Liver (tissue), 9 donors: ENCODE data around the gene LRRC26. TPM values are rescaled to one million over a fixed set of nuclear protein-coding genes. Genes with fewer than 3 reads are reported as not detected.

Source experiments
- DNase-seq: peaks from one replicate; pipeline ENCODE4 v3.0.0-alpha.2; 2017; ENCODE audit warnings: low spot score
- H3K27ac ChIP-seq, 2 donors: one replicate each; pipeline ENCODE4 v1.7.0; 2013; ENCODE audit warnings: inconsistent platforms in 2 of 2, low read length in 2 of 2, control low read depth in 1 of 2, low read depth in 1 of 2, mild to moderate bottlenecking in 1 of 2
- H3K27me3 ChIP-seq, 4 donors: one replicate each; pipeline versions ENCODE4 v1.6.1 to v1.7.0; 2013; ENCODE audit warnings: low read length in 3 of 4, inconsistent platforms in 1 of 4, mild to moderate bottlenecking in 1 of 4, moderate library complexity in 1 of 4; ENCODE audit not compliant: control insufficient read depth in 4 of 4, insufficient read depth in 4 of 4
- H3K36me3 ChIP-seq, 4 donors: one replicate each; pipeline versions ENCODE4 v1.6.1 to v1.7.0; 2013; ENCODE audit warnings: low read length in 3 of 4, mild to moderate bottlenecking in 3 of 4, low read depth in 1 of 4, moderate library complexity in 1 of 4; ENCODE audit not compliant: control insufficient read depth in 4 of 4, insufficient read depth in 3 of 4
- H3K4me1 ChIP-seq, 4 donors: one replicate each; pipeline versions ENCODE4 v1.6.1 to v1.7.0; 2013; ENCODE audit warnings: low read length in 3 of 4, mild to moderate bottlenecking in 3 of 4, moderate library complexity in 1 of 4; ENCODE audit not compliant: control insufficient read depth in 4 of 4, insufficient read depth in 4 of 4
- H3K4me3 ChIP-seq, 3 donors: one replicate each; pipeline versions ENCODE4 v1.6.1 to v1.7.0; 2013; ENCODE audit warnings: low read length in 3 of 3, control low read depth in 1 of 3, low read depth in 1 of 3, mild to moderate bottlenecking in 1 of 3
- H3K9ac ChIP-seq, 2 donors: one replicate each; pipeline ENCODE4 v1.7.0; 2013; ENCODE audit warnings: low read length in 2 of 2, mild to moderate bottlenecking in 2 of 2, moderate library complexity in 2 of 2, control low read depth in 1 of 2, low read depth in 1 of 2
- H3K9me3 ChIP-seq, 4 donors: one replicate each; pipeline versions ENCODE4 v1.6.1 to v1.7.0; 2013; ENCODE audit warnings: low read length in 3 of 4; ENCODE audit not compliant: control insufficient read depth in 4 of 4
- EGR1 ChIP-seq, 2 donors: IDR thresholded peaks; 2 replicates each; pipeline ENCODE4 v1.6.1; 2016 to 2018; ENCODE audit warnings: antibody characterized with exemption in 2 of 2, low read depth in 2 of 2
- FOXA1 ChIP-seq: IDR thresholded peaks from 2 replicates; pipeline ENCODE4 v1.6.1; 2016; ENCODE audit warnings: antibody characterized with exemption
- GABPA ChIP-seq, 2 donors: IDR thresholded peaks in 1 of 2; conservative IDR thresholded peaks in 1 of 2; 2 replicates each; pipeline ENCODE4 v1.6.1; 2016; ENCODE audit warnings: antibody characterized with exemption in 2 of 2, mild to moderate bottlenecking in 1 of 2, moderate library complexity in 1 of 2
- HNF4A ChIP-seq, 2 donors: conservative IDR thresholded peaks; 2 replicates each; pipeline ENCODE4 v1.6.1; 2016; ENCODE audit warnings: antibody characterized with exemption in 2 of 2, mild to moderate bottlenecking in 2 of 2
- HNF4G ChIP-seq: IDR thresholded peaks from 2 replicates; pipeline ENCODE4 v1.6.1; 2016; ENCODE audit warnings: antibody characterized with exemption
- JUND ChIP-seq, 2 donors: IDR thresholded peaks; 2 replicates each; pipeline ENCODE4 v1.6.1; 2016; ENCODE audit warnings: antibody characterized with exemption in 2 of 2
- NR2F2 ChIP-seq: IDR thresholded peaks from 2 replicates; pipeline ENCODE4 v1.6.1; 2016; ENCODE audit warnings: antibody characterized with exemption
- RAD21 ChIP-seq, 2 donors: IDR thresholded peaks; 2 replicates each; pipeline ENCODE4 v1.6.1; 2016; ENCODE audit warnings: antibody characterized with exemption in 2 of 2, mild to moderate bottlenecking in 2 of 2
- RXRA ChIP-seq, 2 donors: IDR thresholded peaks; 2 replicates each; pipeline ENCODE4 v1.6.1; 2017 to 2018; ENCODE audit warnings: antibody characterized with exemption in 2 of 2, mild to moderate bottlenecking in 1 of 2
- SP1 ChIP-seq: IDR thresholded peaks from 2 replicates; pipeline ENCODE4 v1.6.1; 2018; ENCODE audit warnings: antibody characterized with exemption, mild to moderate bottlenecking
- TAF1 ChIP-seq: conservative IDR thresholded peaks from 2 replicates; pipeline ENCODE4 v1.6.1; 2016; ENCODE audit warnings: antibody characterized with exemption, mild to moderate bottlenecking
- YY1 ChIP-seq: IDR thresholded peaks from 2 replicates; pipeline ENCODE4 v1.6.1; 2016; ENCODE audit warnings: antibody characterized with exemption, mild to moderate bottlenecking
- WGBS: extraction: QIAGEN DNeasy Blood & Tissue Kit; methylation state at CpG from one replicate; pipeline ENCODE4 v1.1.7; 2013; 5-methylcytosine and 5-hydroxymethylcytosine counted together
- polyA plus RNA-seq, 2 donors: library from polyadenylated mRNA; stranded (reverse) in 1 of 2; unstranded in 1 of 2; fragments of 200-250 nt in 1 of 2; fragments of >200 nt in 1 of 2; fragmentation: Nextera tagmentation in 1 of 2; extraction: Ambion mirVana in 1 of 2; gene quantifications; one replicate each; pipeline versions ENCODE4 v1.2.1 to v1.2.3, GENCODE V29; 2013 to 2015
- total RNA-seq, 2 donors: library from RNA; depleted of rRNA; stranded (reverse); fragments of >200 nt; gene quantifications; one replicate each; pipeline ENCODE4 v1.2.3, GENCODE V29; 2014
- TF ChIP-seq, protein P1 (sequence below): fragments of 150-350 bp; IDR thresholded peaks from 2 replicates; pipeline ENCODE4 v1.5.1; 2017; ENCODE audit warnings: improper control_type of control experiment, low read depth, low read length; ENCODE audit not compliant: missing input control
- TF ChIP-seq, protein P2 (sequence below): IDR thresholded peaks from 2 replicates; pipeline ENCODE4 v1.6.1; 2016; ENCODE audit warnings: antibody characterized with exemption, mild to moderate bottlenecking
- donor health status: healthy.
- donor health status: healthy.
- donor health status: healthy.
- donor health status: healthy.
- donor health status: healthy.

Gene LRRC26, protein sequence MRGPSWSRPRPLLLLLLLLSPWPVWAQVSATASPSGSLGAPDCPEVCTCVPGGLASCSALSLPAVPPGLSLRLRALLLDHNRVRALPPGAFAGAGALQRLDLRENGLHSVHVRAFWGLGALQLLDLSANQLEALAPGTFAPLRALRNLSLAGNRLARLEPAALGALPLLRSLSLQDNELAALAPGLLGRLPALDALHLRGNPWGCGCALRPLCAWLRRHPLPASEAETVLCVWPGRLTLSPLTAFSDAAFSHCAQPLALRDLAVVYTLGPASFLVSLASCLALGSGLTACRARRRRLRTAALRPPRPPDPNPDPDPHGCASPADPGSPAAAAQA
- total RNA-seq, result under 1 TPM in 1 of 2 donors, not detected in 1; 0.17 TPM
- polyA plus RNA-seq, result under 1 TPM in 1 of 2 donors, not detected in 1; 0.09 TPM

DNA sequence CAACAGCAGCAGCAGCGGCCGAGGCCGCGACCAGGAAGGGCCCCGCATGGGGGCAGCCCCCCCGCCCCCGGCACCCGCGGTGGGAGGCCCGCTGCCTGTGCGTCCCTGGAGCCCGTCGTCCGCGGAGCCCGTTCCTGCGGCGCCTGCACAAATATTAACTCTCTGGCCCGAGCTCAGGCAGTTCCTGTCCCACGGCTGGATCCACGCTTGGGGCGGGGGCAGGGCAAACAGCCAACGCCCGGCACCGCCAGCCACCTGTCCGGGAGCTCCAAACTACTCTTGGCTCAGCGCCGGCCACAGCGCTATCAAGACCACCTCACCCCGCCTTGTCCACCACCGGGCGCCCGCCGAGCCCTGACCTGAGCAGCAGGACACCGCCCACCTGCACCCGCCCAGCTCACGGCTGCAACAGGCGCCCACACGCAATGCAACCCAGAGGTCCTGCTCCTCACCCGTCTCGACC, at the start of gene LRRC26:
Gene LRRC26 (minus strand): TSS at position 156 of the 463 bp plus-strand sequence. CDS start 108 bp downstream, at position 48.
- no peak for TF ChIP-seq GABPA (IDR thresholded peaks at IDR 0.05 in 1 of 2, conservative IDR thresholded peaks at IDR 0.05 in 1 of 2)
- peak within 1 kb of the TSS in 2 of 3 donors; percentile 33 to 42 for H3K4me3 ChIP-seq
- H3K36me3 ChIP-seq, result no peaks in the 10 kb centered on the region
- peaks cover 18 to 24% (median 19%) of the 10 kb centered on the region in 4 donors for H3K4me1 ChIP-seq
- peaks cover 5 to 22% (median 11%) of the 10 kb centered on the region in 4 donors for H3K27me3 ChIP-seq
- H3K9me3 ChIP-seq, result no peaks in the 10 kb centered on the region
- no peak for DNase-seq
- H3K27ac ChIP-seq, result no peak within 1 kb of the TSS
- WGBS, result 7% methylated on average over 41 of the region's 41 CpGs
- no peak within 1 kb of the TSS for H3K9ac ChIP-seq

DNA sequence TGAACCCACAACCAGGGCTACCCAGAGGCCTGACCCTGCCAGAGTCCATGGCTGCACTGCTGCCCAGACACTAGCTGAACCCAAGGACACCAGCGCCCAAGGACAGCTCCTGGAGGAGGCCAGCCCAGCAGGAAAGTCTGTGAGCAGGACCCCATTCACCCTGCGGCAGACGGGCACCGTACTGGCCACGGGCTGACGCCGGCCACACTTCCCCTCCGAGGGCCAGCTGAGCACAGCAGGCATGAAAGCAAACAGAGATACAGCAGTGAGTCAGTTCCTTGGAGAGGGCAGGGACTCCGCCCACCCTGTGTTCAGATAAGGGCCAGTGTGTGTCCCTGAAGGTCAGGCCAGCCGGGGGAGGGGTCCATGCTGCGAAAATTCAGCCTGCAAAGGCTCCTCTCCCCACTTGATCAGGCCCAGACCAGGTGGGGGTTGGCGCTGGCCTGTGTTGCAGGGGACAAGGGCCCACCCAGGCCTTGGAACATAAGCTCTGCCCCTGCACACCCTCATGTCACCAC, 49.0 kb upstream of the LRRC26 start:
- no peaks in the 10 kb centered on the region for H3K9me3 ChIP-seq
- H3K27ac ChIP-seq, result no peak overlapping the region
- no peaks in the 10 kb centered on the region for H3K27me3 ChIP-seq
- H3K4me1 ChIP-seq, result peaks cover 6 to 26% (median 14%) of the 10 kb centered on the region in 4 donors
- H3K9ac ChIP-seq, result no peak overlapping the region
- H3K36me3 ChIP-seq, result peaks cover 0 to 5% (median under 1%) of the 10 kb centered on the region in 4 donors
- no peak for TF ChIP-seq JUND (IDR thresholded peaks at IDR 0.05)
- no peak for TF ChIP-seq YY1
- no peak for TF ChIP-seq SP1
- no peak for TF ChIP-seq HNF4G
- TF ChIP-seq HNF4A (conservative IDR thresholded peaks at IDR 0.05), result no peak
- TF ChIP-seq, protein P1, sequence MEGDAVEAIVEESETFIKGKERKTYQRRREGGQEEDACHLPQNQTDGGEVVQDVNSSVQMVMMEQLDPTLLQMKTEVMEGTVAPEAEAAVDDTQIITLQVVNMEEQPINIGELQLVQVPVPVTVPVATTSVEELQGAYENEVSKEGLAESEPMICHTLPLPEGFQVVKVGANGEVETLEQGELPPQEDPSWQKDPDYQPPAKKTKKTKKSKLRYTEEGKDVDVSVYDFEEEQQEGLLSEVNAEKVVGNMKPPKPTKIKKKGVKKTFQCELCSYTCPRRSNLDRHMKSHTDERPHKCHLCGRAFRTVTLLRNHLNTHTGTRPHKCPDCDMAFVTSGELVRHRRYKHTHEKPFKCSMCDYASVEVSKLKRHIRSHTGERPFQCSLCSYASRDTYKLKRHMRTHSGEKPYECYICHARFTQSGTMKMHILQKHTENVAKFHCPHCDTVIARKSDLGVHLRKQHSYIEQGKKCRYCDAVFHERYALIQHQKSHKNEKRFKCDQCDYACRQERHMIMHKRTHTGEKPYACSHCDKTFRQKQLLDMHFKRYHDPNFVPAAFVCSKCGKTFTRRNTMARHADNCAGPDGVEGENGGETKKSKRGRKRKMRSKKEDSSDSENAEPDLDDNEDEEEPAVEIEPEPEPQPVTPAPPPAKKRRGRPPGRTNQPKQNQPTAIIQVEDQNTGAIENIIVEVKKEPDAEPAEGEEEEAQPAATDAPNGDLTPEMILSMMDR, result no peak
- TF ChIP-seq FOXA1, result no peak
- TF ChIP-seq EGR1 (IDR thresholded peaks at IDR 0.05; ENCODE audit: low read depth in 2 of 2), result no peak
- TF ChIP-seq TAF1, result no peak
- TF ChIP-seq RXRA (IDR thresholded peaks at IDR 0.05), result no peak
- TF ChIP-seq, protein P2, sequence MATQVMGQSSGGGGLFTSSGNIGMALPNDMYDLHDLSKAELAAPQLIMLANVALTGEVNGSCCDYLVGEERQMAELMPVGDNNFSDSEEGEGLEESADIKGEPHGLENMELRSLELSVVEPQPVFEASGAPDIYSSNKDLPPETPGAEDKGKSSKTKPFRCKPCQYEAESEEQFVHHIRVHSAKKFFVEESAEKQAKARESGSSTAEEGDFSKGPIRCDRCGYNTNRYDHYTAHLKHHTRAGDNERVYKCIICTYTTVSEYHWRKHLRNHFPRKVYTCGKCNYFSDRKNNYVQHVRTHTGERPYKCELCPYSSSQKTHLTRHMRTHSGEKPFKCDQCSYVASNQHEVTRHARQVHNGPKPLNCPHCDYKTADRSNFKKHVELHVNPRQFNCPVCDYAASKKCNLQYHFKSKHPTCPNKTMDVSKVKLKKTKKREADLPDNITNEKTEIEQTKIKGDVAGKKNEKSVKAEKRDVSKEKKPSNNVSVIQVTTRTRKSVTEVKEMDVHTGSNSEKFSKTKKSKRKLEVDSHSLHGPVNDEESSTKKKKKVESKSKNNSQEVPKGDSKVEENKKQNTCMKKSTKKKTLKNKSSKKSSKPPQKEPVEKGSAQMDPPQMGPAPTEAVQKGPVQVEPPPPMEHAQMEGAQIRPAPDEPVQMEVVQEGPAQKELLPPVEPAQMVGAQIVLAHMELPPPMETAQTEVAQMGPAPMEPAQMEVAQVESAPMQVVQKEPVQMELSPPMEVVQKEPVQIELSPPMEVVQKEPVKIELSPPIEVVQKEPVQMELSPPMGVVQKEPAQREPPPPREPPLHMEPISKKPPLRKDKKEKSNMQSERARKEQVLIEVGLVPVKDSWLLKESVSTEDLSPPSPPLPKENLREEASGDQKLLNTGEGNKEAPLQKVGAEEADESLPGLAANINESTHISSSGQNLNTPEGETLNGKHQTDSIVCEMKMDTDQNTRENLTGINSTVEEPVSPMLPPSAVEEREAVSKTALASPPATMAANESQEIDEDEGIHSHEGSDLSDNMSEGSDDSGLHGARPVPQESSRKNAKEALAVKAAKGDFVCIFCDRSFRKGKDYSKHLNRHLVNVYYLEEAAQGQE, result no peak
- no peak for TF ChIP-seq RAD21 (IDR thresholded peaks at IDR 0.05)
- TF ChIP-seq GABPA (IDR thresholded peaks at IDR 0.05 in 1 of 2, conservative IDR thresholded peaks at IDR 0.05 in 1 of 2), result no peak
- no peak for TF ChIP-seq NR2F2
- DNase-seq, result peak; percentile 65
- no peak overlapping the region for H3K4me3 ChIP-seq
- WGBS, result 64% methylated on average over 12 of the region's 12 CpGs
